Activated CD8-positive, alpha-beta T cell treated with anti-CD3 and anti-CD28 coated beads for 36 hours (primary cell): ENCODE data around the gene UPB1. TPM values are rescaled to one million over a fixed set of nuclear protein-coding genes. Genes with fewer than 3 reads are reported as not detected.
"Not testable (repeated sequence)": the region's sequence is repeated elsewhere in the genome, so short reads cannot be mapped to it uniquely, and the experiment has no call there.

Experiments used
- ATAC-seq: fragments of 200-7000 bp; cut with Tn5 transposase; one replicate; pipeline ENCODE4 v1.10.0; 2021; ENCODE audit warnings: mild to moderate bottlenecking, moderate library complexity
- CTCF ChIA-PET: fragments of 350-600 bp; sonication (Branson Sonifier 250); formaldehyde crosslinking; loops from one replicate; lab custom pipeline; 2021; ENCODE audit warnings: antibody characterized with exemption; lab: Charles Lee
- POLR2A ChIA-PET: fragments of 350-600 bp; sonication (Branson Sonifier 250); formaldehyde crosslinking; loops from one replicate; lab custom pipeline; 2021; ENCODE audit warnings: antibody characterized with exemption; lab: Charles Lee
- DNase-seq: peaks from one replicate; pipeline ENCODE4 v3.0.0-alpha.2; 2020
- H3K27ac Mint-ChIP-seq: one replicate; pipeline ENCODE4 v1.8.0; 2021; ENCODE audit warnings: mild to moderate bottlenecking, mixed read lengths
- H3K27me3 Mint-ChIP-seq: one replicate; pipeline ENCODE4 v1.8.0; 2021; ENCODE audit warnings: mixed read lengths
- H3K36me3 Mint-ChIP-seq: one replicate; pipeline ENCODE4 v1.8.0; 2021; ENCODE audit warnings: low read depth, mixed read lengths
- H3K4me1 Mint-ChIP-seq: one replicate; pipeline ENCODE4 v1.8.0; 2021; ENCODE audit warnings: low read depth, mixed read lengths
- H3K4me3 Mint-ChIP-seq: one replicate; pipeline ENCODE4 v1.8.0; 2021; ENCODE audit warnings: mild to moderate bottlenecking, moderate library complexity, mixed read lengths
- H3K9me3 Mint-ChIP-seq: one replicate; pipeline ENCODE4 v1.8.0; 2021; ENCODE audit warnings: mixed read lengths
- intact Hi-C: fragments of 100-400 bp; cut with micrococcal nuclease; formaldehyde crosslinking; loops from one replicate; pipeline ENCODE4 v1.10.0; 2022
- total RNA-seq, 2 experiments: library from RNA; stranded (reverse); gene quantifications; one replicate each; pipeline ENCODE4 v1.2.3, GENCODE V29; 2021
- TF ChIP-seq, protein P1 (sequence below): fragments of 200-600 bp; IDR thresholded peaks from one replicate; pipeline ENCODE4 v1.8.0; 2022; ENCODE audit warnings: antibody characterized with exemption, mild to moderate bottlenecking

The UPB1 gene
- total RNA-seq, 2 experiments from 2014 or later = 0.16 to 0.49 TPM

DNA sequence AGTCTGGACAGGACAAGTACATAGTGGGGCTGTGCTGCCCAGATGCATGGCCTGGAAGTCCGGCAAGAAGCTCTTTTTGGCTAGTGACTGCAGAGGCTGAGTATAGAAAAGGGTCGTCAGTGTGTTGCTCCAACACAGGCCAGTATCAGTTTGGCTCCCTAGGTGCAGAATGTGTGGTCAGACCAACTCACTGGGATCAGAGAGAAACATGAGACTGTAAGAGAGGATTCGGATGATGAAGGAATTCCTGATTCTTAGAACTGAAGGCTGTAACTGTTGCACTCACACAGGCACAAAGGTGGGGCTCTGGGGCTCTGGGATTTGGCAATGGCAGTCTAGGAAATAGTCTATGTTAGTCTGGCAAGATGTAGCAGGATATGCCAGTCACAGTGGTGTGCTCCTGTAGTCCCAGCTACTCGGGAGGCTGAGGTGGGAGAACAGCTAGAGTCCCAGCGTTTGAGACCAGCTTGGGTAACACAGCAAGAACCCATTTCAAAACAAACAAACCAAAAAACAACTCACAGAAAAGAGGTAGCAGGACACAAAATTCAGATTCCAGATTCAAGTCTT, 11.1 kb upstream of the UPB1 start:
- Mint-ChIP-seq H3K9me3 (no peaks in the 10 kb centered on the region), H3K27me3 (no peaks in the 10 kb centered on the region), H3K27ac (no peak overlapping the region), H3K36me3 (no peaks in the 10 kb centered on the region), H3K4me1 (peaks cover 17% of the 10 kb centered on the region), H3K4me3 (no peak overlapping the region)
- intact Hi-C loops = no loop called here
- no peak for DNase-seq
- TF ChIP-seq, protein P1, sequence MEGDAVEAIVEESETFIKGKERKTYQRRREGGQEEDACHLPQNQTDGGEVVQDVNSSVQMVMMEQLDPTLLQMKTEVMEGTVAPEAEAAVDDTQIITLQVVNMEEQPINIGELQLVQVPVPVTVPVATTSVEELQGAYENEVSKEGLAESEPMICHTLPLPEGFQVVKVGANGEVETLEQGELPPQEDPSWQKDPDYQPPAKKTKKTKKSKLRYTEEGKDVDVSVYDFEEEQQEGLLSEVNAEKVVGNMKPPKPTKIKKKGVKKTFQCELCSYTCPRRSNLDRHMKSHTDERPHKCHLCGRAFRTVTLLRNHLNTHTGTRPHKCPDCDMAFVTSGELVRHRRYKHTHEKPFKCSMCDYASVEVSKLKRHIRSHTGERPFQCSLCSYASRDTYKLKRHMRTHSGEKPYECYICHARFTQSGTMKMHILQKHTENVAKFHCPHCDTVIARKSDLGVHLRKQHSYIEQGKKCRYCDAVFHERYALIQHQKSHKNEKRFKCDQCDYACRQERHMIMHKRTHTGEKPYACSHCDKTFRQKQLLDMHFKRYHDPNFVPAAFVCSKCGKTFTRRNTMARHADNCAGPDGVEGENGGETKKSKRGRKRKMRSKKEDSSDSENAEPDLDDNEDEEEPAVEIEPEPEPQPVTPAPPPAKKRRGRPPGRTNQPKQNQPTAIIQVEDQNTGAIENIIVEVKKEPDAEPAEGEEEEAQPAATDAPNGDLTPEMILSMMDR = no peak
- no peak for ATAC-seq
- CTCF ChIA-PET = interaction anchor here (1.1 to 2.0 kb wide), 3 partner anchors 19 to 74 kb away, joined by 3 to 8 read pairs (median 4); no protein-coding TSS in a partner anchor
- POLR2A ChIA-PET = interaction anchor here (0.6 kb wide), 1 partner anchor 13 kb away, joined by 3 read pairs; no protein-coding TSS in a partner anchor

DNA sequence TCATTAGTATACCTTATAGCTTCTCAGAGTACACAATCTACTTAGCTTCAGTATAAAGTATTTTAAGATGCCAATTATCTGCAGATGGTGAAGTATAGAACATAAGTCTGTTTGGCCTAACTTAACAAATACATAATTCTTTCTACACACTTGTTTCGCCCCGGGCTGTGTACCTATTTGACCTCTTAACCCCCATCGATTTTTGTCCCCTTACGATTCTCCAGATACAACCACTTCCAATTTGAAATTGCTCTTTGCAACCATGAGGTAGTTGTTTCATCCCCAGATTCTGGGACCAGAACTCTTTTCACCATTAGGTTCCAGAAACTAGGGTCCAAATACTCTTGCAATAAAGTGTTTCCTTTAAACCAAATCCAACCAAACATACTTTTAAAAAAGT, 10.0 kb upstream of the UPB1 start:
- intact Hi-C loops = loop anchor here (5.0 kb wide), 1 partner anchor 53 kb away; no protein-coding TSS in a partner anchor
- CTCF ChIA-PET = interaction anchor here (0.6 to 1.4 kb wide), 4 partner anchors 17 to 63 kb away, joined by 3 to 11 read pairs (median 4); partner anchors contain the start of gene ADORA2A

DNA sequence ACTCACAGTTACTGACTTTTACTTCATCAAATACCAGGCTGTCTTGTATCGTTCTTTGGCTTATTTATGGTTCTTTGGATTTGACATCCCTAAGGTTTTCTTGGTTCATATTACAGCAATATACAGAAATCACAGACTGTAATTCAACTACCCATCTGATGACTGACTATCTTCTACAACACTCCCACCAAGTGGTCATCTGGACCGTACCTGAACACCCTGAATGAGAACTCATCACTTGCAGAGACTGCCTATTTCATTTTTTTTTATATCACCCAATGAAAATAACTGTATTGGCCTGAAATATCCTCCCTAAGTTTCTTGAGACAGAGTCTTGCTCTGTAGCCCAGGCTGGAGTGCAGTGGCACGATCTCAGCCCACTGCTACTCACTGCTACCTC, 9.5 kb upstream of the UPB1 start:
- intact Hi-C loops = loop anchor here (5.0 kb wide), 1 partner anchor 53 kb away; no protein-coding TSS in a partner anchor
- peak; percentile 43 for ATAC-seq

More for the DNA sequence above, 10.0 kb upstream of the UPB1 start:
- TF ChIP-seq, protein P1 = no peak
- no peak for ATAC-seq
- Mint-ChIP-seq H3K9me3 (no peaks in the 10 kb centered on the region), H3K27ac (no peak overlapping the region), H3K27me3 (no peaks in the 10 kb centered on the region), H3K4me3 (no peak overlapping the region), H3K4me1 (peaks cover 17% of the 10 kb centered on the region), H3K36me3 (no peaks in the 10 kb centered on the region)
- POLR2A ChIA-PET = no interaction called here
- DNase-seq = no peak

DNA sequence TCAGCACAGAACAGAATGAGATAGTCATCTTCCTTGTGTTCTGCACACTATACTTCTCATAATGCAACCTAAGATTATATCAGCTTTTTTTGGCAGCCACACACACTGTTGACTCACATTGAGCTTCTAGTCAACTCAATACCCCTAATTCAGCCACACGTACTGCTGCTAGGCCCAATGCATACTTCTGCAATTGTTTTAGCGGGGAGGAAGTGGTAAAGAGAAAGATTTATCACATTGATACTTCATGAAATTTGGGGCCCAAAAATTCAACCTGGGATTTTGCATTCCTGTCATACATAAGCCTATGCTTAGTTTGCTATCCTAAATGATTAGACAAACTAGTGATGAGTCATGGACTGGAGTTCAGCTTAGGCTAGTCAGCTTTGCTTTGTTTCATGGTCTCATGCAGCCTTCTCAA, 8.6 kb upstream of the UPB1 start:
- ATAC-seq (peak; percentile 92), DNase-seq (peak; percentile 40)
- TF ChIP-seq, protein P1 = no peak
- no peak overlapping the region for H3K27ac Mint-ChIP-seq
- H3K4me3 Mint-ChIP-seq = no peak overlapping the region
- H3K27me3 Mint-ChIP-seq = no peaks in the 10 kb centered on the region
- no peaks in the 10 kb centered on the region for H3K36me3 Mint-ChIP-seq
- POLR2A ChIA-PET = interaction anchor here (0.7 to 1.2 kb wide), 7 partner anchors 12 to 182 kb away, joined by 3 to 5 read pairs (median 4); partner anchors contain the start of gene ADORA2A
- intact Hi-C loops = loop anchor here (5.0 kb wide), 1 partner anchor 54 kb away; no protein-coding TSS in a partner anchor
- no peaks in the 10 kb centered on the region for H3K9me3 Mint-ChIP-seq
- CTCF ChIA-PET = interaction anchor here (1.1 to 2.3 kb wide), 4 partner anchors 15 to 64 kb away, joined by 3 to 11 read pairs (median 7); no protein-coding TSS in a partner anchor
- H3K4me1 Mint-ChIP-seq = peaks cover 17% of the 10 kb centered on the region

More for the DNA sequence above, 9.5 kb upstream of the UPB1 start:
- H3K9me3 Mint-ChIP-seq = no peaks in the 10 kb centered on the region
- no peak overlapping the region for H3K4me3 Mint-ChIP-seq
- TF ChIP-seq, protein P1 = no peak
- no peaks in the 10 kb centered on the region for H3K27me3 Mint-ChIP-seq
- ChIA-PET CTCF (interaction anchor here (1.1 to 1.6 kb wide), 3 partner anchors 36 to 63 kb away, joined by 3 to 11 read pairs (median 6); no protein-coding TSS in a partner anchor), POLR2A (interaction anchor here (0.8 to 1.1 kb wide), 3 partner anchors 14 to 181 kb away, joined by 3 to 5 read pairs (median 3); no protein-coding TSS in a partner anchor)
- no peak overlapping the region for H3K27ac Mint-ChIP-seq
- no peaks in the 10 kb centered on the region for H3K36me3 Mint-ChIP-seq
- peaks cover 17% of the 10 kb centered on the region for H3K4me1 Mint-ChIP-seq
- DNase-seq = peak; percentile 25

DNA sequence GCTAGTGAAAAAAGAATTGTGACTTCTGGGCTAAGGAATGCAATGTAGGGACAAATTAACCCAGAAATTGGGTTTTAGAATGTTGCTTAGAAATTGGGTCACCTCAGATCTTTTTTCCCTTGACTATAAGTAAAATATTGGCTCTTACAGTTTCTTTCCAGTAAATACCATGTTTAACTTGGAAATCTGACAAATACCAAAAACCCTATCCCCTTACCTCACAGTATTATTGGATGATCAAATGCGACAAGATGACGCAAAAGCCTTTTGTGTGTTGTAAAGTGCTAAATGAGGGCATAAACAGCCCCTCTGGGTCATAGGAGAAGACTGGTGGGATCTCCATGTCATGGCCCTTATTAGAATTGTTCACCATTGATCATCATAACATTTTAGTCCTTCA, 6.1 kb upstream of the UPB1 start:
- ATAC-seq = no peak
- intact Hi-C loops = loop anchor here (5.0 kb wide), 1 partner anchor 57 kb away; no protein-coding TSS in a partner anchor

DNA sequence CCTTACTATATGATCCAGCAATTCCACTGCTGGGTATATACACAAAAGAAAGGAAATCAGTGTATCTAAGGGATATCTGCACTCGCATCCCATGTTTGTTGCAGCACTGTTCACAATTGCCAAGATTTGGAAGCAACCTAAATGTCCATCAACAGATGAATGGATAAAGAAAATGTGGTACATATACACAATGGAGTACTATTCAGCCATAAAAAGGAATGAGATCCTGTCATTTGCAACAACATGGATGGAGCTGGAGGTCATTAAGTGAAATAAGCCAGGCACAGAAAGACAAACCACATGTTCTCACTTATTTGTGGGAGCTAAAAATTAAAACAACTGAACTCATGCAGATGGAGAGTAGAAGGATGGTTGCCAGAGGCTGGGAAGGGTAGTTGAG, 5.7 kb upstream of the UPB1 start:
- CTCF ChIA-PET, H3K27ac Mint-ChIP-seq, POLR2A ChIA-PET, H3K9me3 Mint-ChIP-seq, ATAC-seq, H3K36me3 Mint-ChIP-seq, DNase-seq, H3K4me3 Mint-ChIP-seq, H3K4me1 Mint-ChIP-seq: not testable (repeated sequence)
- intact Hi-C loops = loop anchor here (5.0 kb wide), 1 partner anchor 57 kb away; no protein-coding TSS in a partner anchor
- H3K27me3 Mint-ChIP-seq = peaks cover 11% of the 10 kb centered on the region

More for the DNA sequence above, 6.1 kb upstream of the UPB1 start:
- no peaks in the 10 kb centered on the region for H3K9me3 Mint-ChIP-seq
- H3K4me1 Mint-ChIP-seq = peaks cover 8% of the 10 kb centered on the region
- no peak overlapping the region for H3K27ac Mint-ChIP-seq
- ChIA-PET CTCF (no interaction called here), POLR2A (no interaction called here)
- H3K36me3 Mint-ChIP-seq = no peaks in the 10 kb centered on the region
- no peak for DNase-seq
- peaks cover 10% of the 10 kb centered on the region for H3K27me3 Mint-ChIP-seq
- H3K4me3 Mint-ChIP-seq = no peak overlapping the region
- TF ChIP-seq, protein P1 = no peak
